ENCODE data around the gene PRAMEF20.
"Not testable (repeated sequence)": the region's sequence is repeated elsewhere in the genome, so short reads cannot be mapped to it uniquely, and the experiment has no call there.

The PRAMEF20 gene

GRCh38 chr1:13432251-13432650, 22.0 kb downstream of the PRAMEF20 start:
- DNase-seq = no peak
- ATAC-seq (ENCODE audit: insufficient read depth, low read depth) = no peak
- no peak for TF ChIP-seq EZH2 (IDR thresholded peaks at IDR 0.05; ENCODE audit: borderline replicate concordance, low read depth, low read length, severe bottlenecking)
- TF ChIP-seq, protein P1, sequence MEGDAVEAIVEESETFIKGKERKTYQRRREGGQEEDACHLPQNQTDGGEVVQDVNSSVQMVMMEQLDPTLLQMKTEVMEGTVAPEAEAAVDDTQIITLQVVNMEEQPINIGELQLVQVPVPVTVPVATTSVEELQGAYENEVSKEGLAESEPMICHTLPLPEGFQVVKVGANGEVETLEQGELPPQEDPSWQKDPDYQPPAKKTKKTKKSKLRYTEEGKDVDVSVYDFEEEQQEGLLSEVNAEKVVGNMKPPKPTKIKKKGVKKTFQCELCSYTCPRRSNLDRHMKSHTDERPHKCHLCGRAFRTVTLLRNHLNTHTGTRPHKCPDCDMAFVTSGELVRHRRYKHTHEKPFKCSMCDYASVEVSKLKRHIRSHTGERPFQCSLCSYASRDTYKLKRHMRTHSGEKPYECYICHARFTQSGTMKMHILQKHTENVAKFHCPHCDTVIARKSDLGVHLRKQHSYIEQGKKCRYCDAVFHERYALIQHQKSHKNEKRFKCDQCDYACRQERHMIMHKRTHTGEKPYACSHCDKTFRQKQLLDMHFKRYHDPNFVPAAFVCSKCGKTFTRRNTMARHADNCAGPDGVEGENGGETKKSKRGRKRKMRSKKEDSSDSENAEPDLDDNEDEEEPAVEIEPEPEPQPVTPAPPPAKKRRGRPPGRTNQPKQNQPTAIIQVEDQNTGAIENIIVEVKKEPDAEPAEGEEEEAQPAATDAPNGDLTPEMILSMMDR (IDR thresholded peaks at IDR 0.05; ENCODE audit: borderline replicate concordance, extremely low read depth, low read length, poor library complexity, severe bottlenecking) = no peak

GRCh38 chr1:13433694-13434358, 23.6 kb downstream of the PRAMEF20 start:
- not testable (repeated sequence) for H3K9me3 ChIP-seq (ENCODE audit: insufficient read depth, low read length, severe bottlenecking); H3K36me3 ChIP-seq (ENCODE audit: insufficient read depth, low read length); H2AFZ ChIP-seq (ENCODE audit: low read depth, low read length); H3K27ac ChIP-seq (ENCODE audit: low read length); ATAC-seq (ENCODE audit: insufficient read depth, low read depth); H3K27me3 ChIP-seq (ENCODE audit: insufficient read depth, low read length, poor library complexity); DNase-seq; H3K79me2 ChIP-seq (ENCODE audit: insufficient read depth, low read length); H3K4me3 ChIP-seq (ENCODE audit: low read depth in 1 of 2, low read length in 2 of 2); H3K4me2 ChIP-seq (ENCODE audit: insufficient read depth, low read length); H4K20me1 ChIP-seq (ENCODE audit: insufficient read depth, low read length); H3K9ac ChIP-seq (ENCODE audit: low read depth, low read length); H3K4me1 ChIP-seq (ENCODE audit: insufficient read depth, low read length)

More at GRCh38 chr1:13432251-13432650, 22.0 kb downstream of the PRAMEF20 start:
- no peaks in the 10 kb centered on the region for H3K9me3 ChIP-seq (ENCODE audit: insufficient read depth, low read length, severe bottlenecking)
- H3K27me3 ChIP-seq (ENCODE audit: insufficient read depth, low read length, poor library complexity) = no peaks in the 10 kb centered on the region
- no peak overlapping the region for H3K27ac ChIP-seq (ENCODE audit: low read length)
- H3K4me3 ChIP-seq (ENCODE audit: low read depth in 1 of 2, low read length in 2 of 2) = no peak overlapping the region
- peaks cover 3% of the 10 kb centered on the region; the same call in 1 of the 2 replicates for H3K4me1 ChIP-seq (ENCODE audit: insufficient read depth, low read length)
- H3K9ac ChIP-seq (ENCODE audit: low read depth, low read length) = no peak overlapping the region
- H4K20me1 ChIP-seq (ENCODE audit: insufficient read depth, low read length) = no peaks in the 10 kb centered on the region
- no peaks in the 10 kb centered on the region for H3K36me3 ChIP-seq (ENCODE audit: insufficient read depth, low read length)
- no peak overlapping the region for H3K4me2 ChIP-seq (ENCODE audit: insufficient read depth, low read length)
- H2AFZ ChIP-seq (ENCODE audit: low read depth, low read length) = no peak overlapping the region
- no peaks in the 10 kb centered on the region for H3K79me2 ChIP-seq (ENCODE audit: insufficient read depth, low read length)

DNA sequence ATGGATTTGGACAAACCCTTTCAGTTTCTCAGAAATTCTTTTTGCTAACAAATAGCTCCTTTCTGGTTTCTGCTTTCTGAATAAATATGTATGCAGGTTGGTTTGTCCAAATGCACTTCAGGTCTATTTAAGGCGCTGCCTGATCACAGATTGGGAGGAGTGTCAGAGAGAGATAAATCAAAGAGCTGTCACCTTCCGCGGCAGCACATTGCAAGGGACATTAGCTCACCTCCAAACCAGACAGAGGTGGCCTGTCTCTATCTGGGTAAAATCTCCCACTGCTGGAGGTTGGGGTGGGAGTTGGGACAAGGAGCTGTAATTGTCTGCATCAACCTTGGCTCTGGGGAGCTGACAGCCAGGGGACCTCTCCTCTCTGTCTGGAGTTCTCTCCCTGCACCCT, 25.2 kb downstream of the PRAMEF20 start:
- H3K4me3 ChIP-seq (ENCODE audit: low read depth in 1 of 2, low read length in 2 of 2) = no peak overlapping the region
- no peak for ATAC-seq (ENCODE audit: insufficient read depth, low read depth)

DNA sequence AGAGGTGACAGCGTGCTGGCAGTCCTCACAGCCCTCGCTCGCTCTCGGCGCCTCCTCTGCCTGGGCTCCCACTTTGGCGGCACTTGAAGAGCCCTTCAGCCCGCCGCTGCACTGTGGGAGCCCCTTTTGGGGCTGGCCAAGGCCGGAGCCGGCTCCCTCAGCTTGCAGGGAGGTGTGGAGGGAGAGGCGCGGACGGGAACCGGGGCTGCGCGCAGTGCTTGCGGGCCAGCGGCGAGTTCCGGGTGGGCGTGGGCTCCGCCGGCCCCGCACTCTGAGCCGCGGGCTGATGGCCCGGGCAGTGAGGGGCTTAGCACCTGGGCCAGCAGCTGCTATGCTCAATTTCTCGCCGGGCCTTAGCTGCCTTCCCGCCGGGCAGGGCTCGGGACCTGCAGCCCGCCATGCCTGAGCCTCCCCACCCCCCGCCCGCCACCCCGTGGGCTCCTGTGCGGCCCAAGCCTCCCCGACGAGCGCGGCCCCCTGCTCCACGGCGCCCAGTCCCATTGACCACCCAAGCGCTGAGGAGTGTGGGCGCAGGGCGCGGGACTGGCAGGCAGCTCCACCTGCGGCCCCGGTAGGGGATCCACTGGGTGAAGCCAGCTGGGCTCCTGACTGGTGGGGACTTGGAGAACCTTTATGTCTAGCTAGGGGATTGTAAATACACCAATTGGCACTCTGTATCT, 29.0 kb downstream of the PRAMEF20 start:
- H3K36me3 ChIP-seq (ENCODE audit: insufficient read depth, low read length); H3K9ac ChIP-seq (ENCODE audit: low read depth, low read length); DNase-seq; H3K4me3 ChIP-seq (ENCODE audit: low read depth in 1 of 2, low read length in 2 of 2); H4K20me1 ChIP-seq (ENCODE audit: insufficient read depth, low read length); H3K79me2 ChIP-seq (ENCODE audit: insufficient read depth, low read length); H3K27me3 ChIP-seq (ENCODE audit: insufficient read depth, low read length, poor library complexity); H3K4me1 ChIP-seq (ENCODE audit: insufficient read depth, low read length); H2AFZ ChIP-seq (ENCODE audit: low read depth, low read length); H3K9me3 ChIP-seq (ENCODE audit: insufficient read depth, low read length, severe bottlenecking); H3K27ac ChIP-seq (ENCODE audit: low read length); ATAC-seq (ENCODE audit: insufficient read depth, low read depth); H3K4me2 ChIP-seq (ENCODE audit: insufficient read depth, low read length): not testable (repeated sequence)

More for the DNA sequence above, 25.2 kb downstream of the PRAMEF20 start:
- no peak for DNase-seq
- TF ChIP-seq, protein P1 (IDR thresholded peaks at IDR 0.05; ENCODE audit: borderline replicate concordance, extremely low read depth, low read length, poor library complexity, severe bottlenecking) = no peak
- no peak for TF ChIP-seq EZH2 (IDR thresholded peaks at IDR 0.05; ENCODE audit: borderline replicate concordance, low read depth, low read length, severe bottlenecking)
- Histone ChIP-seq H3K9ac (ENCODE audit: low read depth, low read length) (no peak overlapping the region), H3K79me2 (ENCODE audit: insufficient read depth, low read length) (no peaks in the 10 kb centered on the region), H3K36me3 (ENCODE audit: insufficient read depth, low read length) (no peaks in the 10 kb centered on the region), H3K9me3 (ENCODE audit: insufficient read depth, low read length, severe bottlenecking) (no peaks in the 10 kb centered on the region), H2AFZ (ENCODE audit: low read depth, low read length) (no peak overlapping the region), H3K4me2 (ENCODE audit: insufficient read depth, low read length) (no peak overlapping the region), H3K4me1 (ENCODE audit: insufficient read depth, low read length) (peaks cover 3% of the 10 kb centered on the region; the same call in 1 of the 2 replicates), H4K20me1 (ENCODE audit: insufficient read depth, low read length) (no peaks in the 10 kb centered on the region), H3K27me3 (ENCODE audit: insufficient read depth, low read length, poor library complexity) (no peaks in the 10 kb centered on the region), H3K27ac (ENCODE audit: low read length) (no peak overlapping the region)

Data from DND-41 (cell line).